H9 (cell line): ENCODE measurements around the gene ARHGAP15. TPM values are rescaled to one million over a fixed set of nuclear protein-coding genes. Genes with fewer than 3 reads are reported as not detected.

ENCODE experiments used
- DNase-seq: peaks from one replicate; pipeline ENCODE4 v3.0.0-alpha.2; 2017
- H2AFZ ChIP-seq: one replicate; pipeline ENCODE4 v1.6.1; 2013; ENCODE audit warnings: mild to moderate bottlenecking, low read length, control low read depth, moderate library complexity
- H2AK5ac ChIP-seq: 2 replicates; pipeline ENCODE4 v1.6.1; 2013; ENCODE audit warnings: low read length, control low read depth, mixed read lengths; ENCODE audit not compliant: insufficient read length
- H2BK120ac ChIP-seq: one replicate; pipeline ENCODE4 v1.6.1; 2013; ENCODE audit warnings: low read depth, mild to moderate bottlenecking, low read length, control low read depth, inconsistent platforms; ENCODE audit not compliant: poor library complexity, severe bottlenecking
- H2BK12ac ChIP-seq: 2 replicates; pipeline ENCODE4 v1.6.1; 2013; ENCODE audit warnings: low read length, control low read depth, mixed read lengths, low read depth; ENCODE audit not compliant: insufficient read length
- H2BK15ac ChIP-seq: 2 replicates; pipeline ENCODE4 v1.6.1; 2013; ENCODE audit warnings: low read depth, low read length, control low read depth
- H2BK20ac ChIP-seq: one replicate; pipeline ENCODE4 v1.6.1; 2013; ENCODE audit warnings: low read depth, mild to moderate bottlenecking, low read length, control low read depth, inconsistent platforms; ENCODE audit not compliant: poor library complexity, severe bottlenecking
- H2BK5ac ChIP-seq: 2 replicates; pipeline ENCODE4 v1.6.1; 2013; ENCODE audit warnings: low read length, control low read depth, mixed read lengths; ENCODE audit not compliant: insufficient read length
- H3K14ac ChIP-seq: 2 replicates; pipeline ENCODE4 v1.6.1; 2013; ENCODE audit warnings: low read length, control low read depth; ENCODE audit not compliant: insufficient read depth
- H3K18ac ChIP-seq: 2 replicates; pipeline ENCODE4 v1.6.1; 2013; ENCODE audit warnings: low read depth, mild to moderate bottlenecking, mixed read lengths, low read length, control low read depth; ENCODE audit not compliant: insufficient read length
- H3K23ac ChIP-seq: 2 replicates; pipeline ENCODE4 v1.6.1; 2013; ENCODE audit warnings: low read length, control low read depth, mixed read lengths, low read depth; ENCODE audit not compliant: insufficient read length
- H3K23me2 ChIP-seq: 2 replicates; pipeline ENCODE4 v1.6.1; 2013; ENCODE audit warnings: low read depth, mild to moderate bottlenecking, mixed read lengths, low read length, control low read depth; ENCODE audit not compliant: insufficient read length, poor library complexity, severe bottlenecking
- H3K27ac ChIP-seq: 2 replicates; pipeline ENCODE4 v1.5.1; 2013; ENCODE audit warnings: low read length, control low read depth, mixed read lengths, low read depth; ENCODE audit not compliant: insufficient read length
- H3K27me3 ChIP-seq: 2 replicates; pipeline ENCODE4 v1.6.1; 2013; ENCODE audit warnings: low read length, control low read depth, inconsistent platforms; ENCODE audit not compliant: insufficient read depth
- H3K4ac ChIP-seq: 2 replicates; pipeline ENCODE4 v1.6.1; 2013; ENCODE audit warnings: low read depth, mild to moderate bottlenecking, control low read depth, inconsistent platforms, low read length, moderate library complexity
- H3K4me1 ChIP-seq: 2 replicates; pipeline ENCODE4 v1.6.1; 2013; ENCODE audit warnings: low read length, control low read depth, inconsistent platforms; ENCODE audit not compliant: insufficient read depth
- H3K4me2 ChIP-seq: 2 replicates; pipeline ENCODE4 v1.6.1; 2013; ENCODE audit warnings: low read length, control low read depth, mixed read lengths; ENCODE audit not compliant: insufficient read length, insufficient read depth
- H3K56ac ChIP-seq: 2 replicates; pipeline ENCODE4 v1.6.1; 2013; ENCODE audit warnings: low read depth, mild to moderate bottlenecking, mixed read lengths, low read length, control low read depth; ENCODE audit not compliant: insufficient read length
- H3K79me1 ChIP-seq: 2 replicates; pipeline ENCODE4 v1.6.1; 2013; ENCODE audit warnings: low read depth, mild to moderate bottlenecking, moderate library complexity, low read length, control low read depth, inconsistent platforms; ENCODE audit not compliant: insufficient read depth, poor library complexity, severe bottlenecking
- H3K79me2 ChIP-seq: 2 replicates; pipeline ENCODE4 v1.6.1; 2013; ENCODE audit warnings: low read length, control low read depth, inconsistent platforms; ENCODE audit not compliant: insufficient read depth
- H3K9ac ChIP-seq: 2 replicates; pipeline ENCODE4 v1.6.1; 2013; ENCODE audit warnings: low read length, control low read depth, mixed read lengths; ENCODE audit not compliant: insufficient read length; ENCODE audit errors: extremely low read depth
- H3K9me3 ChIP-seq: one replicate; pipeline ENCODE4 v1.6.1; 2013; ENCODE audit warnings: low read depth, low read length, inconsistent platforms; ENCODE audit not compliant: control insufficient read depth
- H3T11ph ChIP-seq: one replicate; pipeline ENCODE4 v1.6.1; 2013; ENCODE audit warnings: mild to moderate bottlenecking, low read length, control low read depth, inconsistent platforms
- H4K20me1 ChIP-seq: one replicate; pipeline ENCODE4 v1.6.1; 2013; ENCODE audit not compliant: control insufficient read depth, insufficient read length, insufficient read depth
- H4K5ac ChIP-seq: 2 replicates; pipeline ENCODE4 v1.6.1; 2013; ENCODE audit warnings: low read depth, mild to moderate bottlenecking, mixed read lengths, low read length, control low read depth; ENCODE audit not compliant: insufficient read length
- H4K8ac ChIP-seq: replicated peaks from 2 replicates; pipeline ENCODE4 v1.6.1; 2013; ENCODE audit warnings: low read length, control low read depth, mixed read lengths, low read depth; ENCODE audit not compliant: insufficient read length
- H4K91ac ChIP-seq: 2 replicates; pipeline ENCODE4 v1.6.1; 2013; ENCODE audit warnings: low read depth, mild to moderate bottlenecking, moderate library complexity, mixed read lengths, low read length, control low read depth; ENCODE audit not compliant: insufficient read length
- H3K27ac Mint-ChIP-seq, 3 experiments: 2 replicates in 2 of 3; 3 replicates in 1 of 3; pipeline ENCODE4 v1.8.0; 2020 to 2021; ENCODE audit warnings: mixed read lengths in 3 of 3, mild to moderate bottlenecking in 1 of 3, moderate library complexity in 1 of 3
- H3K27me3 Mint-ChIP-seq: 2 replicates; pipeline ENCODE4 v1.8.0; 2021; ENCODE audit warnings: low read depth, mild to moderate bottlenecking, moderate library complexity, mixed read lengths
- H3K36me3 Mint-ChIP-seq, 3 experiments: 2 replicates in 2 of 3; 3 replicates in 1 of 3; pipeline ENCODE4 v1.8.0; 2020 to 2021; ENCODE audit warnings: low read depth in 3 of 3, mixed read lengths in 3 of 3; ENCODE audit not compliant: insufficient read depth in 1 of 3
- H3K4me1 Mint-ChIP-seq, 2 experiments: 2 replicates each; pipeline ENCODE4 v1.8.0; 2020; ENCODE audit warnings: mixed read lengths in 2 of 2
- H3K4me3 Mint-ChIP-seq, 2 experiments: 2 replicates in 1 of 2; 3 replicates in 1 of 2; pipeline ENCODE4 v1.8.0; 2020 to 2021; ENCODE audit warnings: mild to moderate bottlenecking in 2 of 2, mixed read lengths in 2 of 2, moderate library complexity in 1 of 2
- H3K9me3 Mint-ChIP-seq, 2 experiments: 2 replicates in 1 of 2; 3 replicates in 1 of 2; pipeline ENCODE4 v1.8.0; 2020; ENCODE audit warnings: mild to moderate bottlenecking in 2 of 2, mixed read lengths in 2 of 2, moderate library complexity in 1 of 2
- CTCF ChIP-seq: fragments of 200-600 bp; sonication (generic); conservative IDR thresholded peaks from 3 replicates; pipeline ENCODE4 v1.8.0; 2021; ENCODE audit warnings: antibody characterized with exemption, mild to moderate bottlenecking
- WGBS: extraction: QIAGEN DNeasy Blood & Tissue Kit; methylation state at CpG from one replicate; pipeline ENCODE4 v1.1.7; 2013; ENCODE audit warnings: missing lambda C conversion rate, low lambda C conversion rate, mixed read lengths; ENCODE audit not compliant: insufficient read length; ENCODE audit errors: extremely low coverage; 5-methylcytosine and 5-hydroxymethylcytosine counted together
- total RNA-seq: library from RNA; stranded (reverse); gene quantifications from 2 replicates; pipeline ENCODE4 v1.2.1, GENCODE V29; 2021

ARHGAP15 gene
- total RNA-seq, 1 experiment from 2014 or later: not detected

- H4K5ac ChIP-seq: no peak overlapping the region
- no peak overlapping the region for H4K91ac ChIP-seq
- H3K79me1 ChIP-seq: no peaks in the 10 kb centered on the region
- Mint-ChIP-seq H3K36me3 (no peaks in the 10 kb centered on the region), H3K27me3 (no peaks in the 10 kb centered on the region), H3K4me1 (no peaks in the 10 kb centered on the region), H3K27ac (no peak overlapping the region), H3K9me3 (no peaks in the 10 kb centered on the region), H3K4me3 (no peak overlapping the region)
- no peaks in the 10 kb centered on the region for H4K20me1 ChIP-seq
- H3K23ac ChIP-seq: no peak overlapping the region
- no peak overlapping the region for H3K18ac ChIP-seq
- no peak for TF ChIP-seq CTCF
- H4K8ac ChIP-seq: no peak overlapping the region
- no peaks in the 10 kb centered on the region for H3K23me2 ChIP-seq
- H3K9me3 ChIP-seq: no peaks in the 10 kb centered on the region
- H3K27ac ChIP-seq: no peak overlapping the region
- no peaks in the 10 kb centered on the region for H3K4me1 ChIP-seq
- H2BK120ac ChIP-seq: no peak overlapping the region
- H2BK12ac ChIP-seq: no peak overlapping the region
- H3T11ph ChIP-seq: no peak overlapping the region
- H2BK15ac ChIP-seq: no peak overlapping the region
- no peak overlapping the region for H3K14ac ChIP-seq
- no peak overlapping the region for H3K9ac ChIP-seq
- no peak overlapping the region for H2AFZ ChIP-seq
- no CpG with 5 or more reads among the region's 3 CpGs for WGBS
- H2BK20ac ChIP-seq: no peak overlapping the region
- H3K56ac ChIP-seq: no peak overlapping the region
- no peaks in the 10 kb centered on the region for H3K27me3 ChIP-seq
- no peak overlapping the region for H3K4me2 ChIP-seq
- H3K79me2 ChIP-seq: no peaks in the 10 kb centered on the region
- no peak for DNase-seq
- H3K4ac ChIP-seq: no peak overlapping the region
- H2BK5ac ChIP-seq: no peak overlapping the region
- no peak overlapping the region for H2AK5ac ChIP-seq
Observed at GRCh38 chr2:143190431-143190830, 61.2 kb downstream of the ARHGAP15 start.
